GM19372 (cell line): ENCODE measurements around the gene STAT6.
"Not testable (repeated sequence)": the region's sequence is repeated elsewhere in the genome, so short reads cannot be mapped to it uniquely, and the experiment has no call there.

Experiments
- ATAC-seq: cut with Tn5 transposase; IDR thresholded peaks from one replicate; pipeline ENCODE4 v1.9.1; 2021; ENCODE audit warnings: mild to moderate bottlenecking, low read depth, moderate library complexity; ENCODE audit not compliant: unreplicated experiment

Gene STAT6

GRCh38 chr12:57128519-57129247 lies 17.5 kb upstream of the STAT6 start:
- no peak for ATAC-seq

- ATAC-seq: no peak
These were observed 16.8 kb upstream of the STAT6 start, which contains the start of gene LRP1 for GRCh38 chr12:57127726-57128518. TSS of gene LRP1 (plus strand) at chr12:57128483. CDS start at chr12:57128965, 482 bp downstream.

- ATAC-seq: no peak
These were observed 16.1 kb upstream of the STAT6 start for GRCh38 chr12:57127101-57127725.

- no peak for ATAC-seq
These were observed 15.4 kb upstream of the STAT6 start for GRCh38 chr12:57126561-57126960.

GRCh38 chr12:57126061-57126460 lies 14.9 kb upstream of the STAT6 start:
- no peak for ATAC-seq

DNA sequence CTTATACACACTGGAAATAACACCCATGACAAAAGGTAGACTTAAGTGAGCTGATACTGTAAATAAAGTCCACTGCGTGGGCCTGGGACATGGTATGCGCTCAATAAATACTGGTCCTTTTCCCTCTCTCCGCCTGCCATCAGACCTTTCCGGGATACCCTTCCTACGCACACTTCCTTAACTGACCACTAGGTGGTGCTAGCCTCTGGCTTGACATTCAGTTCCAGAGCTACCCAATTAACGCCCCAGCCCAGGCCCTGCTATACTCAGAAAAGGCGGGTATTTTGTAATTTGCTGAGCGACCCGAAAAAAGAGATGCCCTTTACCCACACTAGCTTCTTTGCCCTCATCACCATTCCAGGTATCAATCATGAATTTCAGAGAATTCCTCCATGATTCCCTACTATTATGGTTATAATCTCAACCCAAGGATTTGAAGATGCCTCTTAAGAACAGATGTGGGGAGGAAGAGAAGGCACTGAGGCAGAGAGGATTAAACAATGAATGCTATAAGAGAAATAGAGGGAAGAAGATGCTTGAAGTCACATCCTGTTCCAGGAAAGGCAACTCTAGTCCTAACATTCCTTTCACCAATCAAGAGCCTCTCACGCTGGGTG lies 13.2 kb upstream of the STAT6 start:
- no peak for ATAC-seq

GRCh38 chr12:57123813-57124212 lies 12.7 kb upstream of the STAT6 start:
- ATAC-seq: no peak

DNA sequence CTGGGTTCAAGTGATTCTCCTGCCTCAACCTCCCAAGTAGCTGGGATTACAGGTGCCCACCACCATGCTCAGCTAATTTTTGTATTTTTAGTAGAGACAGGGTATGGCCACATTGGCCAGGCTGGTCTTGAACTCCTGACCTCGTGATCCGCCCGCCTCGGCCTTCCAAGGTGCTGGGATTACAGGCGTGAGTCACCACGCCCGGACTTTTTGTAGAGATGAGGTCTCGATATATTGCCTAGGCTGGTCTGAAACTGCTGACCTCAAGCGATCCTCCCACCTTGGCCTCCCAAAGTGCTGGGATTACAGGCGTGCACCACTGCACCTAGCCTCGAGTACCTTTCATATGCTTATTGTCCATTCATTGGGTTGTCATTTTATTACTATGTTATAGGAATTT lies 9.6 kb upstream of the STAT6 start:
- not testable (repeated sequence) for ATAC-seq

DNA sequence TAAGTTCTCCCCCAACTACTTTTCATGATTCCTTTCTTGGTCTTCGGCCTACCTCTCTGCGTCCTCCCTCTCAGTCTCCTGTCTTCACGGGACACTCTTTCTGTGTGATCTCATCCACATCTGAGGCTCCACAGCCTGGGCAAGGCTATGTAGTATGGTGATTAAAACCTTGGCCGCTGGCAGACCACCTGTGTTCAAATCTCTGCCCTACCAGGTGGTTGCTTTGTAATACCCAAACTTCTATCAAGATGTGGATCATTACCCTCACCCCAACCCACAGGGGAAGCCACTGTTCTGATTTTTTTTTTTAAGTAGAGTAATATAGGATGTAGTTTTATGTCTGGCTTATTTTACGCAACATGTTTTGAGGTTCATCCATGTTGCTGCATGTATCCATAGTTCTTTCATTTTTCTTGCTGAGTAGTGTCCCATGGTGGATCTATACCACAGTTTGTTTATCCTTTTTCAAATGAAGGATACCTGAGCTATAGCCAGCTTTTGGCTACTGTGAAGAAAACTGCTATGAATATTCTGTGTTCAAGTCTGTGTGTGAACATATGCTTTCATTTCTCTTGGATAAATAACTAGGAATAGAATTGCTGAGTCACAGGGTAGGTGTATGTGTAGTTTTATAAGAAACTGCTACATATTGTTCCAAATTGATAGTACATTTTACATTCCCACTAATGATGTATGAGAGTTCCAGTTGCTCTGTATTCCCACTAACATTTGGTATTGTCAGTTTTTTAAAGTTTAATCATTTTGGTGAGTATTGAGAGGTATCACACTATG lies 8.3 kb upstream of the STAT6 start:
- no peak for ATAC-seq

GRCh38 chr12:57118711-57119271 lies 7.6 kb upstream of the STAT6 start:
- no peak for ATAC-seq

DNA sequence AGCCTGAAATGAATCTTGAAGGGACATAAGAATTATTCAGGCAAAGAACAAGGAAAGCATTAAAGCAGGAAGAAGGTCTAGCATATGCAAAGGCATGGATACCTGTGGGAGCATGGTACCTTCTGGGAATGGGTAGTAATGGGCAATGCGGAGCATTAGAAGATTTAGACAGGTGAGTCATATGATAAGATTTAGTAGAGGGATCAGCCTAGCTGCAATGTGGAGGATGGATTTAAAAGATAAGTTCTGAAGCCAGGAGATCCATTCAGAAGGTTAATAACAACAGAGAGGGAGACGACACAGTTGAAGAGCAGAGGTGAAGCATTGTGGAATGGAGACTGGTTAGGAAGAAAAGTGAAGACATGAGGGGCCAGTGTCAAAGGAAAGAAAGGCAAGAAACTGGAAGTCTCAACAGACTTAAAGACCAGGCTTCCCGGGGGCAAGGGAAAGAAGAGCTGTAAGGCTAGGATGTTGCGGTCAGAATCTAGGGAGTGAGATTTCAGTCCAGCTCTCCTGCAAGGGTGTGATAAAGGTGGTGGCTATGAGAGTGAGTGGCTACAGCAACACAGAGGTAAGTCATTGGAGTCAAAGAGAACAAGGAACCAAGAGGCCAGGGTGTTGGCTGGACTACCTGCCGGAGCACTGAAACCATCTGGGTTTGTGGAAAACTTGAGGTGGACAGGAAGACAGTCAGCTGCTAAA lies 5.6 kb upstream of the STAT6 start:
- ATAC-seq: no peak

GRCh38 chr12:57112492-57113294 lies 1.5 kb upstream of the STAT6 start:
- peak; percentile 46 for ATAC-seq

GRCh38 chr12:57110104-57111030 lies 795 bp downstream of the STAT6 start:
- peak; percentile 39 for ATAC-seq

DNA sequence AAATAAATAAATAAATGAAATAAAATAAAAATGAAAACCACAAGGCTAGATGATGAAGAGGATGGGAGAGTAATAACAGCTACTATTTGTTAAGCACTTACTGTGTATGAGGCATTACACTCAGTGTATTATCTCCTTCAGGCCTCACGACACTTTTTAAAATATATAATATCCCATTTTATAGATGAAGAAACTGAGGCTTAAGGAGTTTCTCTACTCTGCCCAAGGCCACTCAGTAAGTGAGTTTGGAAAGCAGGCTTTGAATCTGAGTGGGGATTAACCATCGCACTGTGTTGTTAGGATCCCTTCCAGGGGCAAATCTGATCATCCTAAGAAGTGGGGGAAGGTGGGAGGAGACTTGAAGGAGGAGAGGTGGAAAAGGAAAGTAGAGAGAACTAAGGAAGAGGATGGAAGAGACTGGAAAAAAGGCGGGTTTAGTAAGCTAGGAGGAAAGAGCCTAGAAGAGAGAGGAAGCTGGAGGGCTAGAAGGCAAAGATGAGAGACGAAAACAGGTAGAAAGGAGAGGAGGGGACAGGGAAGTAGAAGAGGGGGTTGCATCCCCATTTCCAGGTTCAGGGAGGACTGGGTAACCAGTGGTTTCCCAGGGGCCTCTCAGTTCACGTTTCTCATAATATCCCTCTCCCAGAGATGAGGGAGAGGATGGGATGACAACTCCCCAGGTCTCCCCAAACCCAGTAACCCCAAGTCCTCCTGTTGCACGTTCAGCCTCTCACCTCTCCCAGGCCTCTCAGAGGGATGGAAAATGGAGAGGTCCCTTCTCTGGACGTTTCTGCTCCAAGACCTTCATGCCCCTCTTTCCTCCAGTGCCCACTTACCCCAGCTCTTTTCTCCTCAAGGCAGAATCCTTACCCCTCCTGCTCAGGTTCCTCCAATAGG lies 1.7 kb downstream of the STAT6 start:
- ATAC-seq: no peak

GRCh38 chr12:57107456-57108155 lies 3.6 kb downstream of the STAT6 start:
- ATAC-seq: no peak
